ENCODE results near the gene INSR. TPM values are rescaled to one million over a fixed set of nuclear protein-coding genes. Genes with fewer than 3 reads are reported as not detected.

Gene INSR
- total and polyA plus RNA-seq, 2 donors (not counting 3 experiments of a cell fraction or from before 2014, with no cell fraction given), result 4.9 to 19.5 TPM

DNA sequence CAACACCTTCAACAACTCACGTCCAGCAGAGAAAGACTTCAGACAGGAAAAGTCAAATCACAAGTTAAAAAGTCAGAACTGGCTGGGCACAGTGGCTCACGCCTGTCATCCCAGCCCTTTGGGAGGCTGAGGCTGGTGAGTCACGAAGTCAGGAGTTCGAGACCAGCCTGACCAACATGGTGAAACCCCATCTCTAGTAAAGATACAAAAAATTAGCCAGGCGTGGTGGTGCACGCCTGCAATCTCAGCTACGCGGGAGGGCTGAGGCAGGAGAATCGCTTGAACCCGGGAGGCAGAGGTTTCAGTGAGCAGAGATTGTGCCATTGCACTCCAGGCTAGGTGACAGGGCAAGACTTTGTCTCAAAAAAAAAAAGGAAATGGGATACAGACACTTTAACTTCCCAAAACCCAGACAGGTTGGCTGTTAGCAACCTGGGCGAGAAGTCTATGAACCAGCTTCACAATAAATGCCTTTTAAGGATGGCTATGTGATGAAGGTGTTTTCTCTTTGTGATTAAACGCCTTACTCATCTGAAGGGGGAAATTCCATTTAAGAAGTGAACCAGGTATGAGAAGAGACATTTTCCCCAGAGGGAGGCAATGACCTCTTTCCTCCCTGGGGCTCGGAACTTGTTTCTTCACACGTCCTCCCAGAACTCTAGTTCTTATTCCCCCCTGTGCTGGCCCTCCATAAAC is 80.4 kb downstream of the INSR start:
- no peaks in the 10 kb centered on the region for H3K9me1 ChIP-seq (replicated peaks; ENCODE audit: control insufficient read depth, extremely low read depth, insufficient read depth, low read length)
- TF ChIP-seq, protein P1, sequence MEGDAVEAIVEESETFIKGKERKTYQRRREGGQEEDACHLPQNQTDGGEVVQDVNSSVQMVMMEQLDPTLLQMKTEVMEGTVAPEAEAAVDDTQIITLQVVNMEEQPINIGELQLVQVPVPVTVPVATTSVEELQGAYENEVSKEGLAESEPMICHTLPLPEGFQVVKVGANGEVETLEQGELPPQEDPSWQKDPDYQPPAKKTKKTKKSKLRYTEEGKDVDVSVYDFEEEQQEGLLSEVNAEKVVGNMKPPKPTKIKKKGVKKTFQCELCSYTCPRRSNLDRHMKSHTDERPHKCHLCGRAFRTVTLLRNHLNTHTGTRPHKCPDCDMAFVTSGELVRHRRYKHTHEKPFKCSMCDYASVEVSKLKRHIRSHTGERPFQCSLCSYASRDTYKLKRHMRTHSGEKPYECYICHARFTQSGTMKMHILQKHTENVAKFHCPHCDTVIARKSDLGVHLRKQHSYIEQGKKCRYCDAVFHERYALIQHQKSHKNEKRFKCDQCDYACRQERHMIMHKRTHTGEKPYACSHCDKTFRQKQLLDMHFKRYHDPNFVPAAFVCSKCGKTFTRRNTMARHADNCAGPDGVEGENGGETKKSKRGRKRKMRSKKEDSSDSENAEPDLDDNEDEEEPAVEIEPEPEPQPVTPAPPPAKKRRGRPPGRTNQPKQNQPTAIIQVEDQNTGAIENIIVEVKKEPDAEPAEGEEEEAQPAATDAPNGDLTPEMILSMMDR (IDR thresholded peaks at IDR 0.05; ENCODE audit: extremely low read depth in 1 of 2, insufficient read depth in 1 of 2, low read depth in 1 of 2, low read length in 2 of 2), result no peak
- no peaks in the 10 kb centered on the region for H3K4me1 ChIP-seq (ENCODE audit: control insufficient read depth, extremely low read depth, insufficient read depth, low read length)
- no peak overlapping the region for H2AFZ ChIP-seq (ENCODE audit: low read depth, low read length)
- no peaks in the 10 kb centered on the region for H4K20me1 ChIP-seq (replicated peaks; ENCODE audit: control insufficient read depth, extremely low read depth, insufficient read depth, low read length)
- no peak overlapping the region for H3K27ac ChIP-seq (ENCODE audit: insufficient read depth, low read depth, low read length)
- H3K9ac ChIP-seq (replicated peaks; ENCODE audit: extremely low read depth, insufficient read depth, low read length), result no peak overlapping the region
- DNase-seq (ENCODE audit: low read depth, low spot score) (no peak), FAIRE-seq (no peak)
- POLR2A ChIA-PET, result no interaction called here
- no peak overlapping the region for H3K4me2 ChIP-seq (ENCODE audit: insufficient read depth, low read length)
- CTCF ChIA-PET, result no interaction called here
- peaks cover 0 to 3% of the 10 kb centered on the region in 2 experiments for H3K27me3 ChIP-seq (ENCODE audit: control insufficient read depth in 2 of 2, insufficient read depth in 2 of 2, low read length in 2 of 2)
- H3K4me3 ChIP-seq (replicated peaks in 1 of 3; ENCODE audit: insufficient read depth in 1 of 3, low read depth in 1 of 3, low read length in 3 of 3), result no peak overlapping the region
- intact Hi-C loops (cut with micrococcal nuclease), result no loop called here
- H3K36me3 ChIP-seq (ENCODE audit: control insufficient read depth in 2 of 2, extremely low read depth in 1 of 2, insufficient read depth in 2 of 2, low read length in 2 of 2), result no peaks in the 10 kb centered on the region
- dilution Hi-C loops (cut with MboI; ENCODE audit: extremely low pct_ligation_motif_present, low sequenced_read_pairs), result no loop called here
- H3K79me2 ChIP-seq (ENCODE audit: control insufficient read depth, insufficient read depth, low read length), result no peaks in the 10 kb centered on the region
- no peaks in the 10 kb centered on the region for H3K9me3 ChIP-seq (replicated peaks; ENCODE audit: control insufficient read depth, insufficient read depth, low read length)
- no TSS peak for BruUV-seq (replicated peaks)

DNA sequence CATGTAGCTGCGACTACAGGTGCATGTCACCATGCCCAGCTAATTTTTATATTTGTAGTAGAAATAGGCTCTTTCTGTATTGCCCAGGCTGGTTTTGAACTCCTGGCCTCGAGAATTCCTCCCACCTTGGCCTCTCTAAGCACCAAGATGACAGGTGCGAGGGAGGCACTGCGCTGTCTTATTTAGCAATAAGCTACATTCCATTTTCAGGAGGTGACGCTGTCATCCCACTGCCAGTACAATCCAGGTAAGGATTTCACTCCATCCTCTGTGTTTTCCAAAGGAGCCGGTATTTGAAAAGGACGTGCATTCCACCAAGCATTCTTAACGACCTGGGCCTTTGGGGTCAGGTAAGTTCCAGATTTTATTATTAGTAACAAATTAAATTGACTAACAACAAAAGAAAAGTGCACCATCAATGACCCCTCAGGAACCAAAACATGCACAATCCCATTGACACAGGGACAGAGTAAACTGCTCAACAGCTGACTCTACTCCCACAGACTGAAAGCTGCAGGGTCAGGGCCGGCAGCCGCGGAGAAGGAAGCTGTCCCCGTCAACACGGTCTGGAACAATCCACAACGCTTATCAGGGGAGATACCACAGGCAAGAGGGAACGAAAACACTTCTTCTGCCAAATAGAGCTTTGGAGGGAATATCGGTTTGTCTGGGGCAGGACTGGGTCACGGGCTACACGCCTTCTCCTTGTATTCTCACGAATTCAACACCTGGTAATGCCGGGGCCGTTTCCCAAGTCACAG is 82.8 kb downstream of the INSR start:
- intact Hi-C loops (cut with micrococcal nuclease) (no loop called here), dilution Hi-C loops (cut with MboI; ENCODE audit: extremely low pct_ligation_motif_present, low sequenced_read_pairs) (no loop called here)
- peaks cover 0 to 3% of the 10 kb centered on the region in 2 experiments for H3K27me3 ChIP-seq (ENCODE audit: control insufficient read depth in 2 of 2, insufficient read depth in 2 of 2, low read length in 2 of 2)
- H2AFZ ChIP-seq (ENCODE audit: low read depth, low read length), result no peak overlapping the region
- H3K4me2 ChIP-seq (ENCODE audit: insufficient read depth, low read length), result no peak overlapping the region
- H3K27ac ChIP-seq (ENCODE audit: insufficient read depth, low read depth, low read length), result no peak overlapping the region
- H3K9me3 ChIP-seq (replicated peaks; ENCODE audit: control insufficient read depth, insufficient read depth, low read length), result no peaks in the 10 kb centered on the region
- H3K36me3 ChIP-seq (ENCODE audit: control insufficient read depth in 2 of 2, extremely low read depth in 1 of 2, insufficient read depth in 2 of 2, low read length in 2 of 2), result no peaks in the 10 kb centered on the region
- no peaks in the 10 kb centered on the region for H3K4me1 ChIP-seq (ENCODE audit: control insufficient read depth, extremely low read depth, insufficient read depth, low read length)
- no peak overlapping the region for H3K4me3 ChIP-seq (replicated peaks in 1 of 3; ENCODE audit: insufficient read depth in 1 of 3, low read depth in 1 of 3, low read length in 3 of 3)
- H4K20me1 ChIP-seq (replicated peaks; ENCODE audit: control insufficient read depth, extremely low read depth, insufficient read depth, low read length), result no peaks in the 10 kb centered on the region
- peak; percentile 92 for DNase-seq (ENCODE audit: low read depth, low spot score)
- FAIRE-seq, result peak; percentile 50
- TF ChIP-seq, protein P1 (IDR thresholded peaks at IDR 0.05; ENCODE audit: extremely low read depth in 1 of 2, insufficient read depth in 1 of 2, low read depth in 1 of 2, low read length in 2 of 2), result no peak
- TF ChIP-seq EZH2 (IDR thresholded peaks at IDR 0.05; ENCODE audit: borderline replicate concordance, low read depth, low read length, severe bottlenecking) (no peak), JUN (IDR thresholded peaks at IDR 0.05; ENCODE audit: borderline replicate concordance, insufficient read depth, insufficient read length, low read depth) (no peak), MYC (IDR thresholded peaks at IDR 0.05; ENCODE audit: low read depth, low read length) (no peak), POLR2A (IDR thresholded peaks at IDR 0.05; ENCODE audit: low read depth, low read length) (no peak), FOS (IDR thresholded peaks at IDR 0.05; ENCODE audit: borderline replicate concordance, insufficient read depth, low read length) (no peak), POLR2AphosphoS5 (IDR thresholded peaks at IDR 0.05; ENCODE audit: insufficient read depth, low read depth, low read length) (no peak), GATA2 (IDR thresholded peaks at IDR 0.05; ENCODE audit: insufficient read depth, insufficient read length, low read depth, low read length) (no peak)
- TF ChIP-seq, protein P2, sequence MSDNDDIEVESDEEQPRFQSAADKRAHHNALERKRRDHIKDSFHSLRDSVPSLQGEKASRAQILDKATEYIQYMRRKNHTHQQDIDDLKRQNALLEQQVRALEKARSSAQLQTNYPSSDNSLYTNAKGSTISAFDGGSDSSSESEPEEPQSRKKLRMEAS (IDR thresholded peaks at IDR 0.05; ENCODE audit: insufficient read depth, insufficient read length), result no peak
- no TSS peak for BruUV-seq (replicated peaks)
- ChIA-PET CTCF (interaction anchor here (1.0 kb wide), 1 partner anchor 10 kb away, joined by 3 read pairs; no protein-coding TSS in a partner anchor), POLR2A (no interaction called here)
- H3K9ac ChIP-seq (replicated peaks; ENCODE audit: extremely low read depth, insufficient read depth, low read length), result no peak overlapping the region
- no peaks in the 10 kb centered on the region for H3K9me1 ChIP-seq (replicated peaks; ENCODE audit: control insufficient read depth, extremely low read depth, insufficient read depth, low read length)
- H3K79me2 ChIP-seq (ENCODE audit: control insufficient read depth, insufficient read depth, low read length), result no peaks in the 10 kb centered on the region

Data from endothelial cell of umbilical vein (primary cell).